Smooth muscle cell (in vitro differentiated cells): Measurements from ENCODE around the gene ALG12. TPM values are rescaled to one million over a fixed set of nuclear protein-coding genes. Genes with fewer than 3 reads are reported as not detected.

Experiments
- DNase-seq: peaks from one replicate; lab custom pipeline; 2025; ENCODE audit not compliant: unreplicated experiment; lab: John Stamatoyannopoulos, UW
- H2AFZ ChIP-seq: fragments of 200-600 bp; sonication (generic); 2 replicates; pipeline ENCODE4 v1.6.0; 2016; ENCODE audit warnings: antibody characterized with exemption, low read depth, mild to moderate bottlenecking
- H3F3A ChIP-seq: fragments of 200-600 bp; sonication (generic); 2 replicates; pipeline ENCODE4 v1.6.0; 2017; ENCODE audit warnings: antibody characterized with exemption, low read depth
- H3K27ac ChIP-seq: fragments of 200-600 bp; sonication (generic); 2 replicates; pipeline ENCODE4 v1.5.1; 2016; ENCODE audit warnings: low read depth, mild to moderate bottlenecking
- H3K27me3 ChIP-seq: fragments of 200-600 bp; sonication (generic); 2 replicates; pipeline ENCODE4 v1.6.1; 2016; ENCODE audit warnings: low read depth, mild to moderate bottlenecking
- H3K36me3 ChIP-seq: fragments of 200-600 bp; sonication (generic); 2 replicates; pipeline ENCODE4 v1.5.1; 2016; ENCODE audit warnings: low read depth
- H3K4me1 ChIP-seq: fragments of 200-600 bp; sonication (generic); 2 replicates; pipeline ENCODE4 v1.5.1; 2016; ENCODE audit warnings: low read depth
- H3K4me2 ChIP-seq: fragments of 200-600 bp; sonication (generic); 2 replicates; pipeline ENCODE4 v1.6.0; 2016; ENCODE audit warnings: mild to moderate bottlenecking
- H3K4me3 ChIP-seq: fragments of 200-600 bp; sonication (generic); 2 replicates; pipeline ENCODE4 v1.5.1; 2016; ENCODE audit warnings: mild to moderate bottlenecking
- H3K79me2 ChIP-seq: fragments of 200-600 bp; sonication (generic); 2 replicates; pipeline ENCODE4 v1.6.0; 2016; ENCODE audit warnings: low read depth, mild to moderate bottlenecking
- H3K9ac ChIP-seq: fragments of 200-600 bp; sonication (generic); 2 replicates; pipeline ENCODE4 v1.6.0; 2016; ENCODE audit warnings: low read depth
- H3K9me3 ChIP-seq: fragments of 200-600 bp; sonication (generic); replicated peaks from 2 replicates; pipeline ENCODE4 v1.5.1; 2016; ENCODE audit warnings: low read depth
- H4K20me1 ChIP-seq: fragments of 200-600 bp; sonication (generic); 2 replicates; pipeline ENCODE4 v1.6.0; 2016; ENCODE audit warnings: low read depth
- WGBS: methylation state at CpG from one replicate; pipeline ENCODE4 v1.1.7; 2016; ENCODE audit warnings: low lambda C conversion rate; 5-methylcytosine and 5-hydroxymethylcytosine counted together
- polyA plus RNA-seq: library from polyadenylated mRNA; unstranded; fragments of >200 nt; fragmentation: Nextera tagmentation; extraction: Ambion mirVana; gene quantifications from 2 replicates; pipeline ENCODE4 v1.2.1, GENCODE V29; 2016
- total RNA-seq: library from RNA; depleted of rRNA; stranded (reverse); fragments of >200 nt; gene quantifications from 2 replicates; pipeline ENCODE4 v1.2.3, GENCODE V29; 2014
- TF ChIP-seq, protein P1 (sequence below): fragments of 200-600 bp; sonication (generic); IDR thresholded peaks from 2 replicates; pipeline ENCODE4 v1.5.1; 2017; ENCODE audit warnings: borderline replicate concordance, mild to moderate bottlenecking, antibody characterized with exemption; ENCODE audit not compliant: insufficient read depth, poor library complexity, severe bottlenecking

Gene ALG12
- total and polyA plus RNA-seq, 2 experiments from 2014 or later, result 13.9 to 42.7 TPM

DNA sequence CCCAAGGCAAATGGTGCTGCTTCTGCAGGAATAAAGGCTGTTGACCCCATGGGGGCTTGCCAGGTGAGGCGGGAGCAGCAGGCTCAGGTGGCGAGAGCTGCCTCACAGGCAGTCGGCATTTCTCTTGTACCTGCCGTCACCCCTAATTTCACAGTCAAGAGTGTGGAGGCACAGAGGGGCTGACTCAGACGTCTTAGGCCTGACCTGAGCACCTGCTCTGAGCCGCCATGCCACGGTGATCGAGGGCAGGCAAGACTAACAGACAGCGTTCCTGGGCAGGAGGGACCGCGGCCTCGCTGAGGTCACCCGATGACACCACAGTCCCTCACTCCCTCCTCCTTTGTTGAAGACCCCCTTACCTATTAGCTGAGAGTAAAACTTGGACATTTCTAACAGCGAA is 5.2 kb downstream of the ALG12 start:
- Histone ChIP-seq H3K79me2 (peaks cover 27% of the 10 kb centered on the region), H3K9ac (no peak overlapping the region), H2AFZ (no peak overlapping the region), H3K9me3 (no peaks in the 10 kb centered on the region), H3K4me2 (no peak overlapping the region), H3K4me1 (no peaks in the 10 kb centered on the region), H3F3A (no peaks in the 10 kb centered on the region), H3K27me3 (no peaks in the 10 kb centered on the region), H3K27ac (no peak overlapping the region), H3K4me3 (no peak overlapping the region), H3K36me3 (no peaks in the 10 kb centered on the region), H4K20me1 (peaks cover 21% of the 10 kb centered on the region)
- 98% methylated on average over 14 of the region's 14 CpGs for WGBS
- DNase-seq, result no peak
- TF ChIP-seq, protein P1, sequence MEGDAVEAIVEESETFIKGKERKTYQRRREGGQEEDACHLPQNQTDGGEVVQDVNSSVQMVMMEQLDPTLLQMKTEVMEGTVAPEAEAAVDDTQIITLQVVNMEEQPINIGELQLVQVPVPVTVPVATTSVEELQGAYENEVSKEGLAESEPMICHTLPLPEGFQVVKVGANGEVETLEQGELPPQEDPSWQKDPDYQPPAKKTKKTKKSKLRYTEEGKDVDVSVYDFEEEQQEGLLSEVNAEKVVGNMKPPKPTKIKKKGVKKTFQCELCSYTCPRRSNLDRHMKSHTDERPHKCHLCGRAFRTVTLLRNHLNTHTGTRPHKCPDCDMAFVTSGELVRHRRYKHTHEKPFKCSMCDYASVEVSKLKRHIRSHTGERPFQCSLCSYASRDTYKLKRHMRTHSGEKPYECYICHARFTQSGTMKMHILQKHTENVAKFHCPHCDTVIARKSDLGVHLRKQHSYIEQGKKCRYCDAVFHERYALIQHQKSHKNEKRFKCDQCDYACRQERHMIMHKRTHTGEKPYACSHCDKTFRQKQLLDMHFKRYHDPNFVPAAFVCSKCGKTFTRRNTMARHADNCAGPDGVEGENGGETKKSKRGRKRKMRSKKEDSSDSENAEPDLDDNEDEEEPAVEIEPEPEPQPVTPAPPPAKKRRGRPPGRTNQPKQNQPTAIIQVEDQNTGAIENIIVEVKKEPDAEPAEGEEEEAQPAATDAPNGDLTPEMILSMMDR, result no peak

GRCh38 chr22:49911881-49912625 is 6.2 kb downstream of the ALG12 start:
- Histone ChIP-seq H3K27me3 (no peaks in the 10 kb centered on the region), H2AFZ (no peak overlapping the region), H3K9ac (no peak overlapping the region), H3K36me3 (no peaks in the 10 kb centered on the region), H3K79me2 (peaks cover 19% of the 10 kb centered on the region), H3F3A (no peaks in the 10 kb centered on the region), H3K4me3 (no peak overlapping the region), H4K20me1 (peaks cover 28% of the 10 kb centered on the region), H3K4me2 (no peak overlapping the region), H3K9me3 (no peaks in the 10 kb centered on the region), H3K4me1 (no peaks in the 10 kb centered on the region), H3K27ac (no peak overlapping the region)
- TF ChIP-seq, protein P1, result no peak
- 96% methylated on average over 30 of the region's 30 CpGs for WGBS
- no peak for DNase-seq

GRCh38 chr22:49910229-49911155 is 7.7 kb downstream of the ALG12 start:
- TF ChIP-seq, protein P1, result no peak
- H3K4me2 ChIP-seq, result no peak overlapping the region
- peaks cover 39% of the 10 kb centered on the region for H4K20me1 ChIP-seq
- H2AFZ ChIP-seq, result no peak overlapping the region
- no peaks in the 10 kb centered on the region for H3K4me1 ChIP-seq
- H3K9ac ChIP-seq, result no peak overlapping the region
- H3K36me3 ChIP-seq, result no peaks in the 10 kb centered on the region
- WGBS, result 97% methylated on average over 27 of the region's 27 CpGs
- H3K4me3 ChIP-seq, result no peak overlapping the region
- no peaks in the 10 kb centered on the region for H3K9me3 ChIP-seq
- H3K27ac ChIP-seq, result no peak overlapping the region
- no peak for DNase-seq
- H3F3A ChIP-seq, result no peaks in the 10 kb centered on the region
- H3K27me3 ChIP-seq, result no peaks in the 10 kb centered on the region
- H3K79me2 ChIP-seq, result peaks cover 7% of the 10 kb centered on the region
